ENCODE data around the gene HHEX.
"Not testable (repeated sequence)": the region's sequence is repeated elsewhere in the genome, so short reads cannot be mapped to it uniquely, and the experiment has no call there.

HHEX gene

DNA sequence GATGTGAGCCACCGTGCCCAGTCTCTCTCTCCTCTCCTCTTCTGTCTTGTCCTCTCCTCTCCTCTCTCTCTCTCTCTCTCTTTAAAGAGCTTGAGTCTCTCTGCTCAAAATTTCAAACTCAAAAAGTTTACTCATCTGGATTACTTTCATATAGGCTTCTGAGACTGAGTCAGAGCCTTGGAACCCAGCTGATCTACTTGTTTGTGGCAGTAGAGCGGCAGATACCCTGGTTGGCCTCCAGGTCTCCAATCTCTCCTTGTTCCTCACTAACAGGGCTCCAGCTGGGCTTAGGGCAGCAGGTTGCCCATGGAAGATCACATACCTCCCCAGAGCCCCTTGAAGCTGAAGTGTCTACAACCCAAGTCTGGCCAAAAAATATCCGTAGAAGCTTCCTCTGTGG is 51.0 kb downstream of the HHEX start:
- no peak for FAIRE-seq

DNA sequence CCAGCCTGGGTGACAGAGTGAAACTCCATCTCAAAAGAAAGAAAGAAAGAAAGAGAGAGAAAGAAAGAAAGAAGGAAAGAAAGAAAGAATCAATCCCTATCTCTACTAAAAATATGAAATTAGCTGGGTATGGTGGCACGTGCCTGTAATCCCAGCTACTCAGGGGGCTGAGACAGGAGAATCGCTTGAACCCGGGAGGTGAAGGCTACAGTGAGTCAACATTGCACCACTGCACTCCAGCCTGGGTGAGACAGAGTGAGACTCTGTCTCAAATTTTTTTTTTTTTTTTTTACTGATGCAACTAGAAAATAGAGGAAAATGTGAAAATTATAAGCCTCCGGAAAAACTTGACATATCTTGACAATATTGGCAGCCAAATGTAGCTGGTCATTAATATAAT is 52.0 kb downstream of the HHEX start:
- FAIRE-seq: not testable (repeated sequence)

DNA sequence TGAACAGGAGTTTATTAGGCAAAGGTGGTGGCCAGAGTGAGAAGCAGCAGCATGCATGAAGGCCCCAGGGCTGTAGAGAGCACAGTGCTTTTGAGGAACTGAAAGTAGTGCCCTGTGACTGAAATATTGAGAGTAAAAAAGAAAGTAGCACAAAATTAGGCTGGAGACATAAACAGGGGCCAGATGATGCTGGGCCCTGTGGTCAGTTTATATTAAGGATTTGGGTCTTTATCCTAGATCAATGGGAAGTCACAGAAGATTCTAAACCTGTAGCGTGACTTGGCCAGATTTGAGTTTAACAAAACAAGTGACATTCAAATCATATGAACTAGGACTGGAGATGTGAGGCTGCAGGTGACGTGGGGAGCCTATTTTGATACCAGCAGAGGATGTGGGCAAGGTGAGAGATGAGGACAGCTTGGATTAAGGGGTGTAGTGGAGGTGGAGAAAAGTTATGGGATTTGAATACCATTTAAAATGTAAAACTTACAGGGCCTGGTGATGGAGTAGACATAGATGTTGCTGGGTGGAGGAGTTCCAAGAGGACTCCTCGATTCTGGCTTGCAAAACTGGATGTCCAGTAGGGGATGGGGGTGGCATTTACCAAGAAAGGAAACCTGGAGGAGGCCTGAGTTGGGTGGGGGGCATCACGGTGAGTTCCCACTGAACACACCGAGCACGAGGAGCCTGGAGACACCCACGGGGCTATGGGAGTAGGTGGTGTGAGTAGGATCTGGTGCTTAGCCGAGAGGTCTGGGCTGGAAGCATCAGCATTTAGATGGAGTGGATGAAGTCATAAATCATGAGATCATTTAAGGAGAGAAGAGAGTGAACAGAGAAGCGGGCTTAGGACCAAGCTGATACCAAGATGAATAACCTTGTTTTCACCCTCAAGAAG is 52.8 kb downstream of the HHEX start:
- no peak for FAIRE-seq
